GM23338 (cell line): ENCODE results near the gene NPAS3. TPM values are rescaled to one million over a fixed set of nuclear protein-coding genes. Genes with fewer than 3 reads are reported as not detected.

Source experiments
- ATAC-seq: fragments of 200-7000 bp; cut with Tn5 transposase; 3 replicates; pipeline ENCODE4 v1.9.1; 2020
- DNase-seq: peaks from one replicate; pipeline ENCODE4 v3.0.0-alpha.2; 2015; ENCODE audit warnings: low spot score
- H2AFZ ChIP-seq: fragments of 200-600 bp; sonication (generic); 2 replicates; pipeline ENCODE4 v1.8.0; 2016; ENCODE audit warnings: antibody characterized with exemption, mild to moderate bottlenecking, moderate library complexity
- H3F3A ChIP-seq: fragments of 200-600 bp; sonication (generic); replicated peaks from 2 replicates; pipeline ENCODE4 v1.8.0; 2017; ENCODE audit warnings: antibody characterized with exemption, mixed run types, low read depth
- H3K27ac ChIP-seq: fragments of 200-600 bp; sonication (generic); 2 replicates; pipeline ENCODE4 v1.6.1; 2016; ENCODE audit warnings: low read depth
- H3K27me3 ChIP-seq: fragments of 200-600 bp; sonication (generic); 2 replicates; pipeline ENCODE4 v1.8.0; 2016; ENCODE audit warnings: mild to moderate bottlenecking, mixed run types, moderate library complexity; ENCODE audit not compliant: insufficient read depth
- H3K36me3 ChIP-seq: fragments of 200-600 bp; sonication (generic); 2 replicates; pipeline ENCODE4 v1.8.0; 2016; ENCODE audit warnings: mild to moderate bottlenecking; ENCODE audit not compliant: insufficient read depth
- H3K4me1 ChIP-seq: fragments of 200-600 bp; sonication (generic); 2 replicates; pipeline ENCODE4 v1.8.0; 2016; ENCODE audit warnings: mild to moderate bottlenecking, moderate library complexity; ENCODE audit not compliant: insufficient read depth
- H3K4me2 ChIP-seq: fragments of 200-600 bp; sonication (generic); 2 replicates; pipeline ENCODE4 v1.7.1; 2017; ENCODE audit warnings: mixed run types
- H3K4me3 ChIP-seq: fragments of 200-600 bp; sonication (generic); 2 replicates; pipeline ENCODE4 v1.6.1; 2016; ENCODE audit warnings: mixed run types
- H3K79me2 ChIP-seq: fragments of 200-600 bp; sonication (generic); replicated peaks from 2 replicates; pipeline ENCODE4 v1.8.0; 2017; ENCODE audit warnings: mild to moderate bottlenecking; ENCODE audit not compliant: insufficient read depth
- H3K9me2 ChIP-seq: fragments of 200-600 bp; sonication (generic); 2 replicates; pipeline ENCODE4 v1.8.0; 2017; ENCODE audit not compliant: insufficient read depth
- H4K20me1 ChIP-seq: fragments of 200-600 bp; sonication (generic); replicated peaks from 2 replicates; pipeline ENCODE4 v1.8.0; 2017; ENCODE audit warnings: mild to moderate bottlenecking; ENCODE audit not compliant: insufficient read depth
- H3K27ac Mint-ChIP-seq: 2 replicates; pipeline ENCODE4 v1.8.0; 2020; ENCODE audit warnings: inconsistent platforms, mild to moderate bottlenecking, moderate library complexity, mixed read lengths
- H3K27me3 Mint-ChIP-seq: 3 replicates; pipeline ENCODE4 v1.8.0; 2022; ENCODE audit warnings: low read depth, mild to moderate bottlenecking, moderate library complexity, mixed read lengths, inconsistent platforms; ENCODE audit not compliant: insufficient read depth, poor library complexity
- H3K36me3 Mint-ChIP-seq: 3 replicates; pipeline ENCODE4 v1.8.0; 2021; ENCODE audit warnings: low read depth, mild to moderate bottlenecking, inconsistent platforms, moderate library complexity, mixed read lengths
- H3K4me1 Mint-ChIP-seq: 3 replicates; pipeline ENCODE4 v1.8.0; 2020; ENCODE audit warnings: mild to moderate bottlenecking, inconsistent platforms, mixed read lengths
- H3K4me3 Mint-ChIP-seq: 3 replicates; pipeline ENCODE4 v1.8.0; 2021; ENCODE audit warnings: moderate library complexity, mild to moderate bottlenecking, inconsistent platforms, mixed read lengths
- H3K9me3 Mint-ChIP-seq: 3 replicates; pipeline ENCODE4 v1.8.0; 2020; ENCODE audit warnings: moderate library complexity, mild to moderate bottlenecking, inconsistent platforms, mixed read lengths
- CREB1 ChIP-seq: fragments of 250-450 bp; sonication (Bioruptor Pico); IDR thresholded peaks from 2 replicates; pipeline ENCODE4 v1.5.0; 2020; ENCODE audit warnings: low read depth, mild to moderate bottlenecking, moderate library complexity
- CTCF ChIP-seq, 2 experiments: fragments of 200-600 bp in 1 of 2; sonication (generic) in 1 of 2; conservative IDR thresholded peaks; 2 replicates each; pipeline versions ENCODE4 v1.5.1 to v1.6.1; 2016 to 2017; ENCODE audit warnings: antibody characterized with exemption in 2 of 2, low read depth in 2 of 2, mild to moderate bottlenecking in 2 of 2, moderate library complexity in 1 of 2
- EZH2 ChIP-seq: fragments of 200-600 bp; sonication (generic); IDR thresholded peaks from one replicate; pipeline ENCODE4 v1.8.0; 2017; ENCODE audit warnings: antibody characterized with exemption, mild to moderate bottlenecking, low read depth; ENCODE audit not compliant: unreplicated experiment
- JUNB ChIP-seq: IDR thresholded peaks from one replicate; pipeline ENCODE4 v1.6.1; 2016; ENCODE audit warnings: antibody characterized with exemption; ENCODE audit not compliant: unreplicated experiment
- NANOG ChIP-seq: IDR thresholded peaks from 2 replicates; pipeline ENCODE4 v1.6.1; 2016; ENCODE audit warnings: antibody characterized with exemption, borderline replicate concordance
- POLR2AphosphoS5 ChIP-seq: IDR thresholded peaks from 2 replicates; pipeline ENCODE4 v1.6.1; 2016; ENCODE audit warnings: antibody characterized with exemption, low read depth
- REST ChIP-seq: IDR thresholded peaks from one replicate; pipeline ENCODE4 v1.6.1; 2018; ENCODE audit warnings: antibody characterized with exemption; ENCODE audit not compliant: unreplicated experiment
- STAT1 ChIP-seq: IDR thresholded peaks from one replicate; pipeline ENCODE4 v1.6.1; 2016; ENCODE audit warnings: antibody characterized with exemption; ENCODE audit not compliant: unreplicated experiment
- ZNF114 ChIP-seq: fragments of 250-450 bp; sonication (Bioruptor Pico); IDR thresholded peaks from 2 replicates; pipeline ENCODE4 v1.5.0; 2020; ENCODE audit warnings: mild to moderate bottlenecking, moderate library complexity
- ZNF331 ChIP-seq: fragments of 250-450 bp; sonication (Bioruptor Pico); IDR thresholded peaks from 2 replicates; pipeline ENCODE4 v1.5.0; 2020; ENCODE audit warnings: low read depth, mild to moderate bottlenecking, moderate library complexity
- polyA plus RNA-seq: library from polyadenylated mRNA; unstranded; fragments of >200 nt; fragmentation: Nextera tagmentation; extraction: Ambion mirVana; gene quantifications from 2 replicates; pipeline ENCODE4 v1.2.1, GENCODE V29; 2016
- total RNA-seq: library from RNA; depleted of rRNA; stranded (reverse); fragments of >200 nt; shearing (Covaris generic); gene quantifications from 2 replicates; pipeline ENCODE4 v1.2.3, GENCODE V29; 2014

The NPAS3 gene
- total and polyA plus RNA-seq, 2 experiments from 2014 or later: 0.17 to 0.19 TPM

GRCh38 chr14:33163600-33163999 is 224.9 kb downstream of the NPAS3 start:
- Histone ChIP-seq H4K20me1 (no peaks in the 10 kb centered on the region), H3K36me3 (no peaks in the 10 kb centered on the region), H3K4me1 (peaks cover 19% of the 10 kb centered on the region), H3K79me2 (no peaks in the 10 kb centered on the region), H2AFZ (no peak overlapping the region), H3K27ac (no peak overlapping the region), H3K27me3 (no peaks in the 10 kb centered on the region), H3K4me2 (no peak overlapping the region), H3K9me2 (0 out of 2 replicates have a peak, but pooled peaks cover 2% of the 10 kb centered on the region), H3K4me3 (no peak overlapping the region), H3F3A (no peaks in the 10 kb centered on the region)
- TF ChIP-seq CREB1 (CRISPR knock-in tag) (no peak), ZNF331 (CRISPR knock-in tag) (no peak), POLR2AphosphoS5 (no peak), STAT1 (no peak), EZH2 (no peak), JUNB (no peak), ZNF114 (CRISPR knock-in tag) (no peak), NANOG (no peak)
- DNase-seq (no peak), ATAC-seq (no peak)
- Mint-ChIP-seq H3K27me3 (peaks cover 2% of the 10 kb centered on the region), H3K36me3 (no peaks in the 10 kb centered on the region), H3K27ac (no peak overlapping the region), H3K9me3 (no peaks in the 10 kb centered on the region), H3K4me3 (no peak overlapping the region), H3K4me1 (no peaks in the 10 kb centered on the region)

- no peaks in the 10 kb centered on the region for H3K36me3 Mint-ChIP-seq
- TF ChIP-seq CTCF (conservative IDR thresholded peaks at IDR 0.05; ENCODE audit: low read depth in 2 of 2): no peak
- no peak for TF ChIP-seq STAT1
- no peak for TF ChIP-seq CREB1 (CRISPR knock-in tag)
- TF ChIP-seq JUNB: no peak
- no peak for TF ChIP-seq REST
These were observed 226.7 kb downstream of the NPAS3 start for GRCh38 chr14:33165144-33165925.

More at GRCh38 chr14:33165144-33165925, 226.7 kb downstream of the NPAS3 start:
- H3K79me2 ChIP-seq: no peaks in the 10 kb centered on the region
- H3K4me2 ChIP-seq: 0 out of 2 replicates have a peak overlapping the region, but pooled peaks have one; percentile 4
- DNase-seq (peak; percentile 48), ATAC-seq (peak; percentile 85)
- no peaks in the 10 kb centered on the region for H3F3A ChIP-seq
- no peak overlapping the region for H3K27ac ChIP-seq
- 0 out of 2 replicates have a peak, but pooled peaks cover 4% of the 10 kb centered on the region for H3K9me2 ChIP-seq
- Mint-ChIP-seq H3K4me3 (no peak overlapping the region), H3K9me3 (no peaks in the 10 kb centered on the region), H3K27me3 (peaks cover 2% of the 10 kb centered on the region), H3K27ac (no peak overlapping the region), H3K4me1 (no peaks in the 10 kb centered on the region)
- H2AFZ ChIP-seq: no peak overlapping the region
- H4K20me1 ChIP-seq: no peaks in the 10 kb centered on the region
- peaks cover 19% of the 10 kb centered on the region for H3K4me1 ChIP-seq
- H3K27me3 ChIP-seq: no peaks in the 10 kb centered on the region
- no peaks in the 10 kb centered on the region for H3K36me3 ChIP-seq
- no peak overlapping the region for H3K4me3 ChIP-seq
